Activated naive CD4-positive, alpha-beta T cell treated with anti-CD3 and anti-CD28 coated beads, Interleukin-2, amount 50 U/mL, for 72 hours (primary cell): ENCODE measurements around the gene CSNK1A1. TPM values are rescaled to one million over a fixed set of nuclear protein-coding genes. Genes with fewer than 3 reads are reported as not detected.
A peak's percentile ranks its signal among the peaks of the same experiment; 100 is the strongest.
"Not testable (repeated sequence)": the region's sequence is repeated elsewhere in the genome, so short reads cannot be mapped to it uniquely, and the experiment has no call there.

Experiments used
- ATAC-seq, 2 donors: fragments of 150-1000 bp; cut with Tn5 transposase; 2 replicates each; pipeline ENCODE4 v1.10.0; 2021; ENCODE audit warnings: mild to moderate bottlenecking in 2 of 2, moderate library complexity in 2 of 2
- DNase-seq, 2 donors: peaks; one replicate each; pipeline ENCODE4 v3.0.0; 2021 to 2022; ENCODE audit warnings: low spot score in 2 of 2
- H3K27ac Mint-ChIP-seq, 2 donors: one replicate each; pipeline ENCODE4 v1.8.0; 2022; ENCODE audit warnings: mild to moderate bottlenecking in 2 of 2, mixed read lengths in 2 of 2
- H3K36me3 Mint-ChIP-seq, 2 donors: one replicate each; pipeline ENCODE4 v1.8.0; 2022; ENCODE audit warnings: mixed read lengths in 2 of 2
- H3K9me3 Mint-ChIP-seq, 2 donors: one replicate each; pipeline ENCODE4 v1.8.0; 2022; ENCODE audit warnings: mixed read lengths in 2 of 2
- total RNA-seq, 2 donors: library from RNA; stranded (reverse); gene quantifications; one replicate each; pipeline ENCODE4 v1.2.3, GENCODE V29; 2022

Gene CSNK1A1
- total RNA-seq, 2 donors from 2014 or later, result 148 to 197 TPM

DNA sequence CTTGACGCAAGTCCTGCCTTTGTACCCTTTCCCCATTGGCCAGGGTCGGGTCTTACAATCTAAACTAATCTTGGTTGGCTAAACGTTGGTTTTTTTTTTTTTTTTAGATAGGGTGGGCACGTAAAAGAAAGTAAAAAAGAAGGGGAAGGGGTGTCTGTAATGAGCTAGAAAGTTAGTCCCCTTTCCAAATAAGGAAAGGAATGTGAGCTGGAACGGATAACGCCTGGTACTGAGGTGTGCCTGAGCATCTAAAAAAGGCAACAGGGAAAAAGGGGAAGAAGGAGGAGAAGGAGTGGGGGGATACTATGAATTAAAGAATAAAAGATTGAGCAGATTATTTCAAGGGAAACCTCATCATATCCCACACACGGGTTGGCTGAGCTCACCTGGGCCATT lies 105.9 kb downstream of the CSNK1A1 start:
- ATAC-seq (no peak), DNase-seq (no peak)
- no peaks in the 10 kb centered on the region for H3K9me3 Mint-ChIP-seq

GRCh38 chr5:149444430-149444829 lies 106.8 kb downstream of the CSNK1A1 start:
- not testable (repeated sequence) for H3K27ac Mint-ChIP-seq, ATAC-seq, H3K9me3 Mint-ChIP-seq, H3K36me3 Mint-ChIP-seq, DNase-seq

More for the DNA sequence above, 105.9 kb downstream of the CSNK1A1 start:
- H3K27ac Mint-ChIP-seq, result no peak overlapping the region
- H3K36me3 Mint-ChIP-seq, result no peaks in the 10 kb centered on the region

DNA sequence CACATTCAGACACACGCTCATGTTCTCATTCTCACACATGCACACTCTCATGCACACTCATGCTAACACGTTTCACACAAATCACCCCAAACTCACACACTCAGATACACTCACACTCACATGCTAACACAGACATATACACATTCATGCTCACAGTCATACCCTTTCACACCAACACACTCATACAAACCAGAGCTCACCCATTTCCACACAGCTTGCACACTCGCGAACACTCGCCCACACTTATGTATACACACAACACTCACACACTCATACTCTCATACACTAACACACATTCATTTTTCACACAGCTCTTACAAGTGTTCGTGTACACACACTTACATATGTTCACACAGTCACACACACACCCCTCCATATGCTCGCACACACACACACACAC lies 108.0 kb downstream of the CSNK1A1 start:
- DNase-seq (no peak), ATAC-seq (no peak)
- H3K36me3 Mint-ChIP-seq, result no peaks in the 10 kb centered on the region
- H3K9me3 Mint-ChIP-seq, result no peaks in the 10 kb centered on the region
- no peak overlapping the region for H3K27ac Mint-ChIP-seq

GRCh38 chr5:149442563-149443182 lies 108.6 kb downstream of the CSNK1A1 start:
- peak; percentile 82 to 86 for ATAC-seq
- H3K27ac Mint-ChIP-seq, result no peak overlapping the region
- peak; percentile 74 to 88 for DNase-seq
- H3K36me3 Mint-ChIP-seq, result no peaks in the 10 kb centered on the region
- H3K9me3 Mint-ChIP-seq, result no peaks in the 10 kb centered on the region

Other genes starting within 250 kb of the CSNK1A1 start
- 10 to 100 TPM; 26.9 to 43.0 TPM for gene GRPEL2, start 205.9 kb downstream of the CSNK1A1 start, total RNA-seq
- 10 to 100 TPM; 14.2 to 19.7 TPM for gene PCYOX1L, start 193.4 kb downstream of the CSNK1A1 start, total RNA-seq
- gene IL17B, start 172.1 kb downstream of the CSNK1A1 start, total RNA-seq, result not detected
- 1 to 10 TPM in 1 of 2 donors, under 1 TPM in 1; 0.41 to 1.8 TPM for gene ARHGEF37, start 30.1 kb upstream of the CSNK1A1 start, total RNA-seq
- 1 to 10 TPM; 4.8 to 5.1 TPM for gene PPARGC1B, start 178.9 kb upstream of the CSNK1A1 start, total RNA-seq